ENCODE measurements around the gene NALCN.

GRCh38 chr13:101242720-101243119 lies 173.6 kb downstream of the NALCN start:
- no peak for TF ChIP-seq CTCF (IDR thresholded peaks at IDR 0.05)
- no peak for TF ChIP-seq EP300 (IDR thresholded peaks at IDR 0.05)

All from gastroesophageal sphincter (tissue), 3 donors.